BLaER1 treated with 17β-estradiol and CSF1 and Interleukin-3, amounts not matched to agents 10 nM and 100 nM (cell line): ENCODE data around the gene TMEM244.
"Not testable (repeated sequence)": the region's sequence is repeated elsewhere in the genome, so short reads cannot be mapped to it uniquely, and the experiment has no call there.

ENCODE experiments used
- H3K27ac ChIP-seq, 11 experiments: shearing (Covaris generic); formaldehyde crosslinking; 2 replicates each; pipeline ENCODE4 v1.8.1; 2022
- H3K27me3 ChIP-seq, 11 experiments: shearing (Covaris generic); formaldehyde crosslinking; 2 replicates each; pipeline ENCODE4 v1.8.1; 2022
- H3K36me3 ChIP-seq, 11 experiments: shearing (Covaris generic); formaldehyde crosslinking; 2 replicates each; pipeline ENCODE4 v1.8.1; 2022
- H3K4me1 ChIP-seq, 10 experiments: shearing (Covaris generic); formaldehyde crosslinking; 2 replicates each; pipeline ENCODE4 v1.8.1; 2022
- H3K4me2 ChIP-seq, 11 experiments: shearing (Covaris generic); formaldehyde crosslinking; 2 replicates each; pipeline ENCODE4 v1.8.1; 2022
- H3K4me3 ChIP-seq, 10 experiments: shearing (Covaris generic); formaldehyde crosslinking; 2 replicates each; pipeline ENCODE4 v1.8.1; 2022
- H3K9ac ChIP-seq, 11 experiments: shearing (Covaris generic); formaldehyde crosslinking; 2 replicates each; pipeline ENCODE4 v1.8.1; 2022
- H3K9me3 ChIP-seq, 11 experiments: shearing (Covaris generic); formaldehyde crosslinking; replicated peaks in 1 of 11; 2 replicates each; pipeline ENCODE4 v1.8.1; 2022
- H4K20me1 ChIP-seq, 11 experiments: shearing (Covaris generic); formaldehyde crosslinking; 2 replicates each; pipeline ENCODE4 v1.8.1; 2022
- Cebpa-rat ChIP-seq, 11 experiments: shearing (Covaris generic); IDR thresholded peaks; 2 replicates each; pipeline ENCODE4 v1.8.1; 2022

The TMEM244 gene

GRCh38 chr6:129842881-129843409, 18.2 kb downstream of the TMEM244 start:
- TF ChIP-seq Cebpa-rat (IDR thresholded peaks at IDR 0.05), result no peak
- H3K9ac ChIP-seq, result no peak overlapping the region
- H4K20me1 ChIP-seq, result no peaks in the 10 kb centered on the region
- H3K4me3 ChIP-seq, result no peak overlapping the region
- H3K27me3 ChIP-seq, result no peaks in the 10 kb centered on the region
- no peak overlapping the region for H3K4me2 ChIP-seq
- no peak overlapping the region for H3K27ac ChIP-seq
- no peaks in the 10 kb centered on the region for H3K4me1 ChIP-seq
- H3K36me3 ChIP-seq, result no peaks in the 10 kb centered on the region
- H3K9me3 ChIP-seq, result peaks cover 0 to under 1% (median 0%) of the 10 kb centered on the region in 11 experiments; a peak in 1 of 22 replicates

- Histone ChIP-seq H3K4me2 (no peak overlapping the region), H4K20me1 (no peaks in the 10 kb centered on the region), H3K27ac (no peak overlapping the region), H3K4me1 (no peaks in the 10 kb centered on the region), H3K9ac (no peak overlapping the region), H3K36me3 (no peaks in the 10 kb centered on the region), H3K9me3 (peaks cover 0 to 8% (median 0%) of the 10 kb centered on the region in 11 experiments; a peak in 3 of 22 replicates), H3K4me3 (no peak overlapping the region), H3K27me3 (no peaks in the 10 kb centered on the region)
- no peak for TF ChIP-seq Cebpa-rat (IDR thresholded peaks at IDR 0.05)
Observed at GRCh38 chr6:129842137-129842536, 19.0 kb downstream of the TMEM244 start.

- not testable (repeated sequence) for H3K27ac ChIP-seq, H3K4me2 ChIP-seq, H3K4me3 ChIP-seq, H3K9ac ChIP-seq, H3K36me3 ChIP-seq, H4K20me1 ChIP-seq, H3K4me1 ChIP-seq, H3K27me3 ChIP-seq
- H3K9me3 ChIP-seq, result peaks cover 0 to 19% (median 4%) of the 10 kb centered on the region in 11 experiments; a peak in 5 of 22 replicates
Observed at GRCh38 chr6:129839562-129839961, 21.6 kb downstream of the TMEM244 start.

GRCh38 chr6:129835691-129836090, 25.4 kb downstream of the TMEM244 start:
- Histone ChIP-seq H3K9me3 (peaks cover 0 to 19% (median 4%) of the 10 kb centered on the region in 11 experiments; a peak in 5 of 22 replicates), H3K4me3 (no peak overlapping the region), H3K4me1 (no peaks in the 10 kb centered on the region), H4K20me1 (no peaks in the 10 kb centered on the region), H3K4me2 (no peak overlapping the region), H3K36me3 (no peaks in the 10 kb centered on the region), H3K27ac (no peak overlapping the region), H3K9ac (no peak overlapping the region), H3K27me3 (no peaks in the 10 kb centered on the region)
- TF ChIP-seq Cebpa-rat (IDR thresholded peaks at IDR 0.05), result no peak

- Histone ChIP-seq H3K27me3 (no peaks in the 10 kb centered on the region), H3K9ac (no peak overlapping the region), H3K4me3 (no peak overlapping the region), H3K36me3 (no peaks in the 10 kb centered on the region), H4K20me1 (no peaks in the 10 kb centered on the region), H3K9me3 (peaks cover 0 to 14% (median 4%) of the 10 kb centered on the region in 11 experiments; a peak in 5 of 22 replicates), H3K27ac (no peak overlapping the region), H3K4me2 (no peak overlapping the region), H3K4me1 (no peaks in the 10 kb centered on the region)
- TF ChIP-seq Cebpa-rat (IDR thresholded peaks at IDR 0.05), result no peak
Observed at GRCh38 chr6:129832299-129832698, 28.8 kb downstream of the TMEM244 start.

GRCh38 chr6:129828229-129828628, 32.9 kb downstream of the TMEM244 start:
- H3K9ac ChIP-seq, result no peak overlapping the region
- no peaks in the 10 kb centered on the region for H3K9me3 ChIP-seq
- H3K27ac ChIP-seq, result no peak overlapping the region
- no peaks in the 10 kb centered on the region for H4K20me1 ChIP-seq
- no peak overlapping the region for H3K4me2 ChIP-seq
- H3K27me3 ChIP-seq, result no peaks in the 10 kb centered on the region
- no peaks in the 10 kb centered on the region for H3K4me1 ChIP-seq
- no peak overlapping the region for H3K4me3 ChIP-seq
- no peaks in the 10 kb centered on the region for H3K36me3 ChIP-seq
- no peak for TF ChIP-seq Cebpa-rat (IDR thresholded peaks at IDR 0.05)

- peaks cover 0 to 6% (median 0%) of the 10 kb centered on the region in 10 experiments; a peak in 5 of 20 replicates for H3K4me1 ChIP-seq
- no peak for TF ChIP-seq Cebpa-rat (IDR thresholded peaks at IDR 0.05)
- H3K4me2 ChIP-seq, result no peak overlapping the region
- no peaks in the 10 kb centered on the region for H3K36me3 ChIP-seq
- no peaks in the 10 kb centered on the region for H4K20me1 ChIP-seq
- no peak overlapping the region for H3K4me3 ChIP-seq
- no peaks in the 10 kb centered on the region for H3K27me3 ChIP-seq
- H3K9ac ChIP-seq, result no peak overlapping the region
- H3K27ac ChIP-seq, result no peak overlapping the region
- no peaks in the 10 kb centered on the region for H3K9me3 ChIP-seq
Observed at GRCh38 chr6:129818251-129818650, 42.9 kb downstream of the TMEM244 start.

- no peaks in the 10 kb centered on the region for H3K27me3 ChIP-seq
Observed at GRCh38 chr6:129817821-129818220, 43.3 kb downstream of the TMEM244 start.

GRCh38 chr6:129817332-129817731, 43.8 kb downstream of the TMEM244 start:
- Histone ChIP-seq H3K9me3 (no peaks in the 10 kb centered on the region), H3K9ac (no peak overlapping the region), H3K27ac (no peak overlapping the region), H3K36me3 (no peaks in the 10 kb centered on the region), H3K4me2 (peak overlapping the region in 5 of 11 experiments; percentile 11 to 41 (median 19); a peak in 2 of 22 replicates), H3K27me3 (no peaks in the 10 kb centered on the region), H4K20me1 (no peaks in the 10 kb centered on the region), H3K4me1 (peaks cover 0 to 6% (median 0%) of the 10 kb centered on the region in 10 experiments; a peak in 5 of 20 replicates), H3K4me3 (no peak overlapping the region)
- TF ChIP-seq Cebpa-rat (IDR thresholded peaks at IDR 0.05), result no peak

More at GRCh38 chr6:129817821-129818220, 43.3 kb downstream of the TMEM244 start:
- no peaks in the 10 kb centered on the region for H3K9me3 ChIP-seq
- peaks cover 0 to 6% (median 0%) of the 10 kb centered on the region in 10 experiments; a peak in 5 of 20 replicates for H3K4me1 ChIP-seq
- H3K36me3 ChIP-seq, result no peaks in the 10 kb centered on the region
- no peak overlapping the region for H3K9ac ChIP-seq
- peak overlapping the region in 5 of 11 experiments; percentile 11 to 41 (median 19); a peak in 2 of 22 replicates for H3K4me2 ChIP-seq
- no peaks in the 10 kb centered on the region for H4K20me1 ChIP-seq
- no peak for TF ChIP-seq Cebpa-rat (IDR thresholded peaks at IDR 0.05)
- no peak overlapping the region for H3K4me3 ChIP-seq
- H3K27ac ChIP-seq, result no peak overlapping the region

- Histone ChIP-seq H3K27me3 (no peaks in the 10 kb centered on the region), H3K9me3 (no peaks in the 10 kb centered on the region; a peak in 1 of 22 replicates), H3K4me1 (peaks cover 0 to under 1% (median 0%) of the 10 kb centered on the region in 10 experiments; a peak in 1 of 20 replicates), H3K27ac (no peak overlapping the region), H3K9ac (no peak overlapping the region), H4K20me1 (no peaks in the 10 kb centered on the region), H3K4me2 (no peak overlapping the region), H3K4me3 (no peak overlapping the region), H3K36me3 (no peaks in the 10 kb centered on the region)
- TF ChIP-seq Cebpa-rat (IDR thresholded peaks at IDR 0.05), result no peak
Observed at GRCh38 chr6:129812145-129812777, 48.9 kb downstream of the TMEM244 start.

- peaks cover 16 to 24% (median 21%) of the 10 kb centered on the region in 11 experiments for H3K9me3 ChIP-seq
- not testable (repeated sequence) for H3K36me3 ChIP-seq, H3K4me3 ChIP-seq, H3K27ac ChIP-seq, H3K4me2 ChIP-seq, H3K27me3 ChIP-seq, H3K4me1 ChIP-seq, H3K9ac ChIP-seq, H4K20me1 ChIP-seq
Observed at GRCh38 chr6:129807141-129807540, 54.0 kb downstream of the TMEM244 start.

- H3K4me1 ChIP-seq, H4K20me1 ChIP-seq, H3K4me3 ChIP-seq, H3K27ac ChIP-seq, H3K27me3 ChIP-seq, H3K9ac ChIP-seq, H3K36me3 ChIP-seq, H3K4me2 ChIP-seq: not testable (repeated sequence)
- peaks cover 16 to 27% (median 21%) of the 10 kb centered on the region in 11 experiments for H3K9me3 ChIP-seq
Observed at GRCh38 chr6:129802920-129803319, 58.2 kb downstream of the TMEM244 start.
